H1 (cell line): Measurements from ENCODE around the gene ANAPC16. TPM values are rescaled to one million over a fixed set of nuclear protein-coding genes. Genes with fewer than 3 reads are reported as not detected.

Experiments
- ASH2L ChIP-seq: fragments of 200-600, 300-600 bp; sonication (generic); IDR thresholded peaks from one replicate; pipeline ENCODE4 v1.7.1; 2017; ENCODE audit warnings: low read length
- FOSL1 ChIP-seq: IDR thresholded peaks from 2 replicates; pipeline ENCODE4 v1.6.1; 2011; ENCODE audit warnings: mild to moderate bottlenecking, low read depth, low read length, moderate library complexity; ENCODE audit not compliant: insufficient read depth
- NRF1 ChIP-seq: IDR thresholded peaks from 2 replicates; pipeline ENCODE4 v1.6.1; 2011; ENCODE audit warnings: mild to moderate bottlenecking, low read depth, low read length, improper control_type of control experiment
- PHF8 ChIP-seq: fragments of 200-600 bp; sonication (generic); conservative IDR thresholded peaks from 2 replicates; pipeline ENCODE4 v1.7.1; 2012; ENCODE audit warnings: low read depth, mild to moderate bottlenecking, inconsistent platforms, low read length, moderate library complexity
- TBP ChIP-seq: IDR thresholded peaks from 2 replicates; pipeline ENCODE4 v1.6.1; 2011; ENCODE audit warnings: low read depth, low read length, improper control_type of control experiment
- polyA plus RNA-seq, 7 experiments: library from polyadenylated mRNA; depleted of rRNA in 3 of 7; stranded (reverse) in 5 of 7; unstranded in 2 of 7; fragments of >200 nt in 5 of 7; fragments of 200-250 nt in 2 of 7; gene quantifications; 1 replicate in 5 of 7; 2 replicates in 1 of 7; 4 replicates in 1 of 7; pipeline versions ENCODE4 v1.2.1 to v1.2.3, GENCODE V29; 2011 to 2013; ENCODE audit warnings: missing spikeins in 2 of 7, mixed read lengths in 2 of 7
- total RNA-seq: library from RNA; stranded (reverse); fragmentation: NEBNext Ultra II Directional; extraction: Animal tissue kit (Norgen Biotek cat#: 25700); gene quantifications from 2 replicates; pipeline ENCODE4 v1.2.1, GENCODE V29; 2021

ANAPC16 gene
- total and polyA plus RNA-seq, 2 of the 8 experiments (the other 6 are each of a cell fraction or from before 2014, with no cell fraction given), result 53.1 to 57.4 TPM

GRCh38 chr10:72254813-72255568, 39.2 kb downstream of the ANAPC16 start (continued):
- TF ChIP-seq FOSL1, result peak; percentile 92
- TF ChIP-seq ASH2L, result peak; percentile 62
- 0 out of 2 replicates have a peak, but pooled peaks have one; percentile 36 for TF ChIP-seq PHF8
- peak; percentile 53; the same call in 1 of the 2 replicates for TF ChIP-seq TBP
- TF ChIP-seq NRF1, result no peak
- TF ChIP-seq, all 59 proteins: peak for 12
